Uterus (tissue), 4 donors: Measurements from ENCODE around the gene LAMP5. TPM values are rescaled to one million over a fixed set of nuclear protein-coding genes. Genes with fewer than 3 reads are reported as not detected.

Experiments used
- DNase-seq, 2 donors: peaks; one replicate each; pipeline ENCODE4 v3.0.0-alpha.2; 2019 to 2020
- H3K27ac ChIP-seq, 2 donors: fragments of 200-600 bp; sonication (generic); 1 replicate in 1 of 2; 2 replicates in 1 of 2; pipeline ENCODE4 v1.5.1; 2016 to 2018
- H3K27me3 ChIP-seq, 2 donors: fragments of 200-600 bp; sonication (generic); one replicate each; pipeline ENCODE4 v1.5.1; 2018 to 2019; ENCODE audit warnings: control low read depth in 1 of 2
- H3K36me3 ChIP-seq, 2 donors: fragments of 200-600 bp; sonication (generic); one replicate each; pipeline ENCODE4 v1.5.1; 2019; ENCODE audit warnings: control low read depth in 1 of 2
- H3K4me1 ChIP-seq, 2 donors: fragments of 200-600 bp; sonication (generic); one replicate each; pipeline ENCODE4 v1.5.1; 2018 to 2019; ENCODE audit warnings: control low read depth in 1 of 2
- H3K4me3 ChIP-seq, 2 donors: fragments of 200-600 bp; sonication (generic); 1 replicate in 1 of 2; 2 replicates in 1 of 2; pipeline ENCODE4 v1.5.1; 2018 to 2019; ENCODE audit warnings: mild to moderate bottlenecking in 1 of 2
- H3K9me3 ChIP-seq, 2 donors: fragments of 200-600 bp; sonication (generic); one replicate each; pipeline ENCODE4 v1.5.1; 2019; ENCODE audit warnings: control low read depth in 1 of 2
- CTCF ChIP-seq, 4 experiments: fragments of 200-600 bp in 2 of 4; fragments of 450-650 bp in 2 of 4; sonication (generic) in 2 of 4; IDR thresholded peaks; one replicate each; pipeline ENCODE4 v1.5.1; 2016 to 2019; ENCODE audit warnings: antibody characterized with exemption in 4 of 4, mild to moderate bottlenecking in 2 of 4, moderate library complexity in 1 of 4
- POLR2A ChIP-seq, 2 donors: fragments of 450-650 bp; IDR thresholded peaks; one replicate each; pipeline ENCODE4 v1.6.1; 2016; ENCODE audit warnings: antibody characterized with exemption in 2 of 2, mild to moderate bottlenecking in 1 of 2, moderate library complexity in 1 of 2
- intact Hi-C: fragments of 100-400 bp; cut with DNase I; formaldehyde crosslinking; loops from one replicate; pipeline ENCODE4 v1.15.1; 2023; ENCODE audit warnings: low total_unique reads
- total RNA-seq, 4 donors: library from RNA; depleted of rRNA in 3 of 4; stranded (reverse); fragments of >200 nt in 3 of 4; gene quantifications; one replicate each; pipeline versions ENCODE4 v1.1.0 to v1.2.4, GENCODE V29; 2014 to 2023
- donor health status: DM: yes; HTN: yes; CAD: no.

The LAMP5 gene
- total RNA-seq, 4 donors from 2014 or later: 0.43 to 6.8 TPM; not detected in 2

- no peak overlapping the region for H3K27ac ChIP-seq
- TF ChIP-seq POLR2A (IDR thresholded peaks at IDR 0.05) (no peak), CTCF (IDR thresholded peaks at IDR 0.05) (no peak)
- H3K4me1 ChIP-seq: peaks cover 0 to 11% of the 10 kb centered on the region in 2 donors
- H3K9me3 ChIP-seq: no peaks in the 10 kb centered on the region
- no peaks in the 10 kb centered on the region for H3K36me3 ChIP-seq
- H3K27me3 ChIP-seq: no peaks in the 10 kb centered on the region
- no peak overlapping the region for H3K4me3 ChIP-seq
- DNase-seq: no peak
- intact Hi-C loops: no loop called here
Measured at GRCh38 chr20:9520086-9520485, 5.7 kb downstream of the LAMP5 start.

GRCh38 chr20:9523636-9524035, 9.2 kb downstream of the LAMP5 start:
- no peaks in the 10 kb centered on the region for H3K4me1 ChIP-seq
- no peak for DNase-seq

GRCh38 chr20:9531581-9531980, 17.2 kb downstream of the LAMP5 start:
- Histone ChIP-seq H3K36me3 (no peaks in the 10 kb centered on the region), H3K4me1 (no peaks in the 10 kb centered on the region), H3K9me3 (no peaks in the 10 kb centered on the region), H3K4me3 (no peak overlapping the region), H3K27me3 (no peaks in the 10 kb centered on the region), H3K27ac (no peak overlapping the region)
- TF ChIP-seq CTCF (IDR thresholded peaks at IDR 0.05) (no peak), POLR2A (IDR thresholded peaks at IDR 0.05) (no peak)
- no peak for DNase-seq
- intact Hi-C loops: no loop called here

More at GRCh38 chr20:9523636-9524035, 9.2 kb downstream of the LAMP5 start:
- intact Hi-C loops: no loop called here
- TF ChIP-seq POLR2A (IDR thresholded peaks at IDR 0.05) (no peak), CTCF (IDR thresholded peaks at IDR 0.05) (no peak)
- H3K27ac ChIP-seq: no peak overlapping the region
- H3K36me3 ChIP-seq: no peaks in the 10 kb centered on the region
- no peaks in the 10 kb centered on the region for H3K27me3 ChIP-seq
- no peaks in the 10 kb centered on the region for H3K9me3 ChIP-seq
- H3K4me3 ChIP-seq: no peak overlapping the region

GRCh38 chr20:9532069-9532838, 17.9 kb downstream of the LAMP5 start:
- intact Hi-C loops: no loop called here
- Histone ChIP-seq H3K36me3 (no peaks in the 10 kb centered on the region), H3K27me3 (no peaks in the 10 kb centered on the region), H3K4me3 (no peak overlapping the region), H3K4me1 (no peaks in the 10 kb centered on the region), H3K9me3 (no peaks in the 10 kb centered on the region), H3K27ac (no peak overlapping the region)
- no peak for DNase-seq
- TF ChIP-seq CTCF (IDR thresholded peaks at IDR 0.05): no peak
- no peak for TF ChIP-seq POLR2A (IDR thresholded peaks at IDR 0.05)

- DNase-seq: no peak
- H3K27me3 ChIP-seq: no peaks in the 10 kb centered on the region
- no peaks in the 10 kb centered on the region for H3K4me1 ChIP-seq
- H3K9me3 ChIP-seq: no peaks in the 10 kb centered on the region
- no peak overlapping the region for H3K4me3 ChIP-seq
- intact Hi-C loops: no loop called here
- no peak for TF ChIP-seq POLR2A (IDR thresholded peaks at IDR 0.05)
- TF ChIP-seq CTCF (IDR thresholded peaks at IDR 0.05): no peak
- H3K27ac ChIP-seq: no peak overlapping the region
- no peaks in the 10 kb centered on the region for H3K36me3 ChIP-seq
Measured at GRCh38 chr20:9534025-9534424, 19.6 kb downstream of the LAMP5 start.
